K562 (cell line): ENCODE measurements around the gene ALKBH2. TPM values are rescaled to one million over a fixed set of nuclear protein-coding genes. Genes with fewer than 3 reads are reported as not detected.
A peak's percentile ranks its signal among the peaks of the same experiment; 100 is the strongest.

Source experiments
- CHAMP1 ChIP-seq: fragments of 450-650 bp; IDR thresholded peaks from 2 replicates; pipeline ENCODE4 v1.6.1; 2016; ENCODE audit warnings: mild to moderate bottlenecking
- ESRRB ChIP-seq: fragments of 250-450 bp; sonication (Bioruptor Pico); IDR thresholded peaks from 2 replicates; pipeline ENCODE4 v1.5.0; 2020; ENCODE audit warnings: mild to moderate bottlenecking, moderate library complexity, borderline replicate concordance
- HMGXB4 ChIP-seq: sonication (generic); formaldehyde crosslinking; IDR thresholded peaks from 2 replicates; pipeline ENCODE4 v1.8.1; 2023; ENCODE audit warnings: mild to moderate bottlenecking, missing genetic modification reagents
- ID3 ChIP-seq, 2 experiments: fragments of 250-450 bp in 1 of 2; fragments of 450-650 bp in 1 of 2; sonication (Bioruptor Pico) in 1 of 2; IDR thresholded peaks; 2 replicates each; pipeline versions ENCODE4 v1.6.1 to v1.8.0; 2016 to 2021; ENCODE audit warnings: mild to moderate bottlenecking in 2 of 2, moderate library complexity in 2 of 2, missing compliant biosample characterization in 1 of 2, missing genetic modification characterization in 1 of 2
- KAT7 ChIP-seq: sonication (generic); formaldehyde crosslinking; IDR thresholded peaks from 2 replicates; pipeline ENCODE4 v1.8.0; 2022; ENCODE audit warnings: missing genetic modification reagents, mild to moderate bottlenecking, borderline replicate concordance
- NCOA1 ChIP-seq: fragments of 450-650 bp; IDR thresholded peaks from 2 replicates; pipeline ENCODE4 v1.6.1; 2016; ENCODE audit warnings: low read depth
- PCBP2 ChIP-seq: fragments of 200-400 bp; formaldehyde crosslinking; IDR thresholded peaks from 2 replicates; pipeline ENCODE4 v1.6.1; 2018; ENCODE audit warnings: low read length, low read depth, mild to moderate bottlenecking, moderate library complexity; ENCODE audit not compliant: poor library complexity, severe bottlenecking
- RFX7 ChIP-seq: fragments of 250-450 bp; sonication (Bioruptor Pico); IDR thresholded peaks from 2 replicates; pipeline ENCODE4 v1.5.1; 2021; ENCODE audit warnings: mild to moderate bottlenecking
- SAFB2 ChIP-seq: fragments of 200-400 bp; formaldehyde crosslinking; IDR thresholded peaks from 2 replicates; pipeline ENCODE4 v1.6.1; 2018; ENCODE audit warnings: borderline replicate concordance, low read length, low read depth, moderate library complexity; ENCODE audit not compliant: severe bottlenecking
- TCF7L2 ChIP-seq: fragments of 150-350 bp; IDR thresholded peaks from 2 replicates; pipeline ENCODE4 v1.6.1; 2016; ENCODE audit warnings: low read depth, mild to moderate bottlenecking, low read length, moderate library complexity
- ZNF507 ChIP-seq: conservative IDR thresholded peaks from 2 replicates; pipeline ENCODE4 v1.6.1; 2017; ENCODE audit warnings: missing genetic modification characterization, missing compliant biosample characterization
- polyA plus RNA-seq, 8 experiments: library from polyadenylated mRNA; depleted of rRNA in 4 of 8; stranded (reverse) in 5 of 8; unstranded in 3 of 8; fragments of >200 nt; fragmentation: Nextera tagmentation in 2 of 8; fragmentation: Illumina TruSeq in 1 of 8; extraction: Ambion mirVana in 2 of 8; extraction: Trizol in 1 of 8; gene quantifications; 2 replicates each; pipeline versions ENCODE4 v1.2.1 to v1.2.3, GENCODE V29; 2011 to 2014; ENCODE audit warnings: inconsistent platforms in 1 of 8, missing spikeins in 1 of 8
- total RNA-seq, 7 experiments: library from RNA; depleted of rRNA in 6 of 7; stranded (reverse); fragments of >200 nt in 6 of 7; fragmentation: Illumina TruSeq in 2 of 7; extraction: Trizol in 2 of 7; gene quantifications; 2 replicates each; pipeline versions ENCODE4 v1.2.1 to v1.2.3, GENCODE V29; 2011 to 2021; ENCODE audit warnings: low replicate concordance in 1 of 7
- TF ChIP-seq, protein P1 (sequence below), 2 experiments: fragments of 450-650 bp; formaldehyde crosslinking in 1 of 2; IDR thresholded peaks; 2 replicates each; pipeline versions ENCODE4 v1.4.0 to v1.6.1; 2014 to 2020; ENCODE audit warnings: mild to moderate bottlenecking in 2 of 2, borderline replicate concordance in 1 of 2, low read depth in 1 of 2

The ALKBH2 gene
- total and polyA plus RNA-seq, 9 of the 15 experiments (the other 6 are each of a cell fraction or from before 2014, with no cell fraction given) = 5.9 to 56.1 (median 41.9) TPM

GRCh38 chr12:109093022-109093918 lies at the start of gene ALKBH2 (continued):
- TF ChIP-seq TCF7L2 = no peak
- 0 out of 2 replicates have a peak, but pooled peaks have one; percentile 72 for TF ChIP-seq KAT7 (CRISPR knock-in tag)
- peak; percentile 79 for TF ChIP-seq HMGXB4 (CRISPR knock-in tag)
- TF ChIP-seq CHAMP1 = no peak
- no peak for TF ChIP-seq ZNF507 (tag)
- TF ChIP-seq, protein P1, sequence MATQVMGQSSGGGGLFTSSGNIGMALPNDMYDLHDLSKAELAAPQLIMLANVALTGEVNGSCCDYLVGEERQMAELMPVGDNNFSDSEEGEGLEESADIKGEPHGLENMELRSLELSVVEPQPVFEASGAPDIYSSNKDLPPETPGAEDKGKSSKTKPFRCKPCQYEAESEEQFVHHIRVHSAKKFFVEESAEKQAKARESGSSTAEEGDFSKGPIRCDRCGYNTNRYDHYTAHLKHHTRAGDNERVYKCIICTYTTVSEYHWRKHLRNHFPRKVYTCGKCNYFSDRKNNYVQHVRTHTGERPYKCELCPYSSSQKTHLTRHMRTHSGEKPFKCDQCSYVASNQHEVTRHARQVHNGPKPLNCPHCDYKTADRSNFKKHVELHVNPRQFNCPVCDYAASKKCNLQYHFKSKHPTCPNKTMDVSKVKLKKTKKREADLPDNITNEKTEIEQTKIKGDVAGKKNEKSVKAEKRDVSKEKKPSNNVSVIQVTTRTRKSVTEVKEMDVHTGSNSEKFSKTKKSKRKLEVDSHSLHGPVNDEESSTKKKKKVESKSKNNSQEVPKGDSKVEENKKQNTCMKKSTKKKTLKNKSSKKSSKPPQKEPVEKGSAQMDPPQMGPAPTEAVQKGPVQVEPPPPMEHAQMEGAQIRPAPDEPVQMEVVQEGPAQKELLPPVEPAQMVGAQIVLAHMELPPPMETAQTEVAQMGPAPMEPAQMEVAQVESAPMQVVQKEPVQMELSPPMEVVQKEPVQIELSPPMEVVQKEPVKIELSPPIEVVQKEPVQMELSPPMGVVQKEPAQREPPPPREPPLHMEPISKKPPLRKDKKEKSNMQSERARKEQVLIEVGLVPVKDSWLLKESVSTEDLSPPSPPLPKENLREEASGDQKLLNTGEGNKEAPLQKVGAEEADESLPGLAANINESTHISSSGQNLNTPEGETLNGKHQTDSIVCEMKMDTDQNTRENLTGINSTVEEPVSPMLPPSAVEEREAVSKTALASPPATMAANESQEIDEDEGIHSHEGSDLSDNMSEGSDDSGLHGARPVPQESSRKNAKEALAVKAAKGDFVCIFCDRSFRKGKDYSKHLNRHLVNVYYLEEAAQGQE (IDR thresholded peaks at IDR 0.05; ENCODE audit: borderline replicate concordance) = peak; percentile 83
- TF ChIP-seq, protein P1 (CRISPR knock-in tag; IDR thresholded peaks at IDR 0.05; ENCODE audit: low read depth) = no peak
- TF ChIP-seq SAFB2 = no peak
- TF ChIP-seq NCOA1 = no peak
- TF ChIP-seq PCBP2 = no peak
- no peak for TF ChIP-seq ID3 (CRISPR knock-in tag; IDR thresholded peaks at IDR 0.05)
- no peak for TF ChIP-seq ID3 (tag; IDR thresholded peaks at IDR 0.05)
- no peak for TF ChIP-seq ESRRB (CRISPR knock-in tag)
- TF ChIP-seq RFX7 (CRISPR knock-in tag) = no peak
